Anterior cingulate cortex (tissue), 58 donors: ENCODE measurements around the gene LPCAT1.
"Not testable (repeated sequence)": the region's sequence is repeated elsewhere in the genome, so short reads cannot be mapped to it uniquely, and the experiment has no call there.

Experiments
- DNase-seq, 58 donors: peaks; one replicate each; lab custom pipeline; 2025; lab: John Stamatoyannopoulos, UW

The LPCAT1 gene

DNA sequence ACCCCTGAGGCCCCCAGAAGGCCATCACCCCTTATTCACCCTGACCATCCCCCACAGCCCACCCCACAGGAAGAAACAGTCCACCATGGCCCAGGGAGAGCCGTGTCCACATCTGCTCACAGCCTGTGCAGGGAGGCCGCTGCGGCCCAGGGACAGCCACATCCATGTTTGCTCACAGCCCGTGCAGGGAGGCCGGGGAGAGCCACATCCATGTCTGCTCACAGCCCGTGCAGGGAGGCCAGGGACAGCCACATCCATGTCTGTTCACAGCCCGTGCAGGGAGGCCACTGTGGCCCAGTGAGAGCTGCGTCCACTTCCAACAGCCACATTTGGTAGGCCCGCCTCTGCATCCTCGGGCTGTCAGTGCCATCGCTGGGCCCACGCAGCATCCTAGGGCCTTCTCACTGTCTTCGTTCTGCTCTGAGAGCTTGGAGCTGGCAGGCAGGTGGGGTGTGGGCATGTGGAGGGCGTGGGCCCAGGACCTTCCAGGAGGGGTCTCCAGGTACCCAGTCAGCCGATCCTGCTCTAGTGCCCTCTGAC, 38.1 kb downstream of the LPCAT1 start:
- DNase-seq = no peak

- no peak for DNase-seq
Measured at GRCh38 chr5:1484730-1485578, 38.8 kb downstream of the LPCAT1 start.

DNA sequence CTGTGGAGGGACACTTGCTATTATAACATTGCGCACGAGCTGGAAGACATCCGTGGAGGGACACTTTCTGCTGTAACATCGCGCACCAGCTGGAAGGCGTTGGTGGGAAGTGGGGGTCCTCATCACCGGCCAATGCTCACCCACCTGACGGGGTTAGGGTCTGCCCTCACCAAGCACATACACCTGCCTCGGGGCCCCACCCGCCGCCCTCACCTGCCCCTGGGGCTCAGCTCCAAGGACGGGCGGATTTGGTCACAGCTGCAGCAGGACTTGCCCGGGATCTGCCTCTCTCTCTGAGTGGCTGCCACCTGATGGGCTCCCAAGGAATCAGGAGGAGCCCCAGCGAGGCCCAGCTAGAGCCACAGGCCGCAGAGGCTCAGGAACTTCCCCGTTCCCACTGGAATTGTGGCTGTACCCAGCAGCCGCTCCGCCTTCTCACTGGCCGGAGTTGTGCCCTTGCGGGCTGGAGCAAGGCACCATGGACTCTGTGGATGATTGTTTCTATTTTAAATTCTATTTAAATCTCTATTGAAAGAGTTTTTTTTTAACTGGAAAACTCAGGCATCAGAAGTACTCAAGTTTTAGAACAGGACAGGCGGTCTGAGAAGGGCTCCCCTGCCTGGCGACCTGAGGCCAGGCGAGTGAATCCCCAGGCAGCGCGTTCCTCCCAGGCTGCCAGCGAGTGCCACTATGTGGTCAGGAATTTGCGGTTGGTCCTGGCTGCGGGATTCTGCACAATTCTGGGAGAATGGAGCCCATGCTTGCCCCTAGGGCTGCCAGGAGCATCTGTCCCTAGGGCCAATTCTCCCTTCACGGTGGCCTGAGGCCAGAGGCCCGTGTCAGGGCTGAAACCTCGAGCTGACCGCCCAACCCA, 39.7 kb downstream of the LPCAT1 start:
- no peak for DNase-seq

DNA sequence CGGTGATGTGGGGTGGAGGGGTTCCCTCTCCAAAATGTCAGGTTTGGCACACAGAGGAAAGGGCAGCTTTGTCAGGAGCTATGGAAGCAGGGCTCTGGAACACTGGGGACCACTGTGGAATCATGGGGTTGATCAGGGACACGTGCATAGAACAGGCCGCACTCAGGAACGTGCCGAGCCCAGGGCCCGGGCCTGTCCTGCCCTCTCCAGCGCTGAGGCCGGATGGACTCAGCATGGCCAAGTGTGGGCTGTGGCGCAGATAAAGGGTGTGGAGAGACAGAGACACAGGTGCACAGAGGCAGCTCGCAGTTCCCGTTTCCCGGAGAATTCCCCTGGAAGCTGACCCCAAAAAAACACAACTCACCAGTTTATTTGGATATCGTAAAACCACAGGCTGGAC, 40.7 kb downstream of the LPCAT1 start:
- DNase-seq = no peak

DNA sequence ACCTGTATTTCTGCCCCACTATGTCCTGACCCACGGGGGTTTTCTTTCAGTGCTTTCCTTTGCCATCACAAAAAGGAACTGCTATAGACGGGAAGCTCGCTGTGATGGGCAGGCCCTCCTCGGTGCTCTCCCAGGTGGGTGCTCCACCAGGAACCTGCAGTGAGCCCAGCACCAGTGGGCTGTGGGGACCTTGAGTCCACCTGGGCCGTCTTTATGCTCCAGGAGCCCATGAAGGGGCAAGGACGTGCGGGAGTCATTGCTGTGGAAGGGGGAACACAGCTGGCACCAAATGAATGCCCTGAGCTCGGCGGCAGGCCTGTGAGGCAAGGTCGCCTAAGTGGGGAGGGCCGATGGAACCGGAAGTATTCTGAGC, 41.8 kb downstream of the LPCAT1 start:
- no peak for DNase-seq

GRCh38 chr5:1481266-1481958, 42.3 kb downstream of the LPCAT1 start:
- no peak for DNase-seq

DNA sequence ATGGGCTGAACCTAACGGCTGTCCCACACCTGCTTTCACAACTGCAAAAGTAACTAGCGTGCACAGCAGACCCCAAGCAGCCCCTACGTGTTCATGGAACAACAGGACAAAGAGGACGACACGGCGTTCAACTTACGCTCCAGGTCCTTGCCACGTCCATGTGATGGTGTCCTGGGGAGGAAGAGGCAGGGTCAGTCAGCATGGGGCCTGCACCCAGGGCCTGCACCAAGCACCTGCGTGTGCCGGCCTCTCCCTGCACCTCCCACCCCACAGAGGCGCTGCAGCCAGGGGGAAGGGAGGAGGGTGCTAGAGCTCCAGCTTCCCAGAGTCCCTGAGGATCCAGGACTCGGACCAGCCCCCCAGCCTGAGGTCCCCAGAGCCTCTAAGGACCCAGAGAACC, 43.0 kb downstream of the LPCAT1 start:
- DNase-seq = no peak

DNA sequence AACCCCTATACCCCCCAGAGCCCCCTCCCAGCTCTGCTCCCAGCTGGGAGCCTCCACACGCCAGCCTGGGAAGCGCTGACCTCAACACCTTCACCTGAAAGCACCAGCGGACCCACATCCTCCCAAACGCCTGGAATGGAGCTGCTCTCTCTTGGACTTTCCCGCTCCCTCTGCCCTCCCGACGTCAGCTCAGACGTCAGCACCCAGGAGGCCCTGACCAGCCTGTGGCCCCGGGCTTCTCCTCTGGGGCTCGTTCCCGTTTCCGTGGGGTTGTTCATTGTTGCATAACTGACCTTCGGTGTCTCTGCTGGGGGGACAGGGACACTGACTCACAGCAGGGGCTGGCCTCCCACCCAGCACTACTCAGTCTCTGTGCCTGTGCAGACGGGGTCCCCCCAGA, 43.5 kb downstream of the LPCAT1 start:
- peak in 23 of 58 donors; percentile 8 to 46 (median 29) for DNase-seq

DNA sequence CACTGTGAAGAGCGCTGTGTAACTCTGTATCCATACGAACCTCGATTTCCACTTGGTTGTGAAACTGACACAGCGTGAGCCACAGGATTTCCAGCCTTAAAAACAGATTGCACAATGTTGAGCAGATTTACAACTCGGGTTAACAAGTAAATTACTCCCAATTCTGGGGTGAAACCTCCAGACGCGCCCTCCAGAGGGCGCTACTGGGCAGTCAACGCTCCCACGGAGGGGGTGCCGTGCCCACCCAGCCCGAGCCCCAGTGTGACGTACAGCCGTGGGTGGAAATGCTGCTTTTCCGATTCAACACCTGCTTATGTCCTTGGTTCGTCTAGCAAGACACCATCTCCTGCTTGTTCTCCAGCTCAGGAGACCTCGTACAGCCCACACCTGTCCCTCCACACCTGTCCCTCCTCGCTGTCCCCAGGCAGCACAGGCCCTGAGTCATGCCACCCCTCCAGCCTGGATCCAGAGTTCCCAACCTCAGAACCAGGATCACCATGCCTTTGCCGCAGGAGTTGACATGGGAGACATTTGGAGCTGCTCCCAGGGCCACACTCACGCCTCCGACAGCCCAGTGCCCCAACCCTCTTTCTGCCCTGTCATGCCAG, 44.1 kb downstream of the LPCAT1 start:
- DNase-seq = peak in 3 of 58 donors; percentile 18 to 39 (median 38)

- no peak for DNase-seq
Measured at GRCh38 chr5:1479066-1479465, 44.7 kb downstream of the LPCAT1 start.

- no peak for DNase-seq
Measured at GRCh38 chr5:1478271-1479035, 45.3 kb downstream of the LPCAT1 start.

DNA sequence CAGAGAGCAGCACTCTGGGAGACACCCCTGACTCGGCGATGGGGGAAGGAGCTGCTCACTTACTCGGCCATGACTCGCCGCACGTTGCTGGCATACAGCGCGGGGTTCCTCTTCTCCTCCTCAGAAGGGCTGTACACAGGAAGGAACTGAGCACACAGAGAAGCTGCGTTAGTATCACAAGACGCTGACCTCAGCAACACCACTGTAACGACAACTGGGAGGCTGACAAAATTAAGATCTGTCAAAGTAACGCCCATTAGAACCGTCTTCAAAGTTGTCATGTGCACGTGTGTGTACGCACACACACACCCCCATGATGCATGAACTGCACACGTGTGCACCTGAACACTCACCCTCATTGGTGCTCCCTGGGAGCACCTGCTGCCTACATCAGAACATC, 46.4 kb downstream of the LPCAT1 start:
- peak in 28 of 58 donors; percentile 12 to 51 (median 29) for DNase-seq

DNA sequence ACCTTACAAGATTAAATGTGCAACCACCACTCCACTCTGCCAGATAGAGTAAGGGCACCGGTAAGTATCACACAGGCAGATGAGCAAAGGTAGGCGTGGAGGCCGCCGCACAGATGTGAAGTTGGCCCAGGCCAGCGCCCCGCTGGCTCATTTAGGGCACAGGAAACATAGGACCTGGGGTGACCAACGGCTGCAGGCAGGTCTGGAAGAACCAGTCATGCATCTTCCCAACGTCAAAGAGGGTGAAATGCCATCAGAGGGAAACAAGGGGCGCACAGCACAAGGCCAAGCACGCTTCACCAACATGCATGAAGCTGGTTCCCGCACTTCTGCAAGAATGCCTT, 46.8 kb downstream of the LPCAT1 start:
- DNase-seq = no peak

- DNase-seq = no peak
Measured at GRCh38 chr5:1476181-1476966, 47.4 kb downstream of the LPCAT1 start.

- not testable (repeated sequence) for DNase-seq
Measured at GRCh38 chr5:1475544-1475900, 48.2 kb downstream of the LPCAT1 start.

DNA sequence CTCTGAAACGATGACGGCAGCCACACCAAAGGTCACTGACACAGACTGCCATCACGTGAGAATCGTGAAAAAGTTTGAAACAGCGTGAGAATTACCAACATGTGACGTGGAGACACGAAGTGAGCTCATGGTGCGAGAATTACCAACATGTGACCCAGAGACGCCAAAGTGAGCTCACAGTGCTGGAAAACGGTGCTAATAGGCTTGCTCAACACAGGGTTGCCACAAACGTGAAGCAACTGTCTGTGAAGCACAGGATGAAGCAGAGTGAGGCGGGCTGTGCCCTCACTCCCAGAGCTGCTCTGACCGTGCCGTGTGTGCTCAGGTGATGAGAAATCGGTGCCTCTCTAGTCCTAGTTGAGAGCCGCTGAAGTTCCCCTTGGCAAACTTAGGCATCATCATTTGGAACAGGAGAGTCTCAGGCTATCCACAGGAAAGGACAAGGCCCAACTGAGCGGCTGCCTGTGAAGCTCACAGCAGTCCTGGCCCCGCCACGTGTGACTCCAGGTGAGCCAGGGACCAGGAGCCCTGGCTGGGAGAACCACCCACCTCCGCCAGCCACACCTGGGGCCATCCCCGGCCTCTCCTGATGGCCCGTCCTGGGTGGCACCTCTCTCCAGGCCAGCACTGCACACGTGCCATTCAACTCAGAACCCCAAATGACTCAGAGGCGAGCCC, 48.8 kb downstream of the LPCAT1 start:
- no peak for DNase-seq

GRCh38 chr5:1474183-1474839, 49.4 kb downstream of the LPCAT1 start:
- DNase-seq = no peak

DNA sequence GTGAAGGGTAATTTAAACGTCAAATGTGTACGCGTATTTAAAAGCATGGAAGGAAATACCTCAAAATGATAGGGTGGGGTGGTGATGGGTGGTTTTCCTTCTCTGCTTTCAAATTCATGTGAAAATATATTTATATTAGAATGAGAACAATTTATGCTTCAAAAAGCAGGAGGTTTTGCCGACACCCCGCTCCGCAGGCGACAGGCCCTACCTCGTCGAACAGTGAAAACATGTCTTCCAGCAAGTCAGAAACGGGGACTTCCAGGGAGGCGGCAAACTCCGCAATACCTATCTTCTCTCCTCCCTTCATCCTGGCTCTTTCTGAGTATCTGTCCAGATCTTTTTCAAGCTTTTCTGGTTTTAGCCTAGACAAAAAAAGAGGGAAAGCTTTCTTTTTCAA, 50.0 kb downstream of the LPCAT1 start:
- no peak for DNase-seq
